Spleen (tissue), 11 donors: Measurements from ENCODE around the gene RTBDN. TPM values are rescaled to one million over a fixed set of nuclear protein-coding genes. Genes with fewer than 3 reads are reported as not detected.
"Not testable (repeated sequence)": the region's sequence is repeated elsewhere in the genome, so short reads cannot be mapped to it uniquely, and the experiment has no call there.

Experiments used
- DNase-seq: peaks from one replicate; pipeline ENCODE4 v3.0.0-alpha.2; 2020
- H3K27ac ChIP-seq, 8 donors: fragments of 200-600 bp; sonication (generic) in 7 of 8; 1 replicate in 4 of 8; 2 replicates in 4 of 8; pipeline versions ENCODE4 v1.5.0 to v1.8.0; 2016 to 2021; ENCODE audit warnings: inconsistent platforms in 4 of 8, mild to moderate bottlenecking in 4 of 8, moderate library complexity in 1 of 8
- H3K27me3 ChIP-seq, 7 donors: fragments of 200-600 bp; sonication (generic) in 6 of 7; replicated peaks in 1 of 7; 1 replicate in 4 of 7; 2 replicates in 3 of 7; pipeline versions ENCODE4 v1.5.0 to v1.8.0; 2016 to 2021; ENCODE audit warnings: inconsistent platforms in 3 of 7, mild to moderate bottlenecking in 1 of 7
- H3K36me3 ChIP-seq, 6 donors: fragments of 200-600 bp; sonication (generic) in 5 of 6; 1 replicate in 4 of 6; 2 replicates in 2 of 6; pipeline versions ENCODE4 v1.5.0 to v1.8.0; 2016 to 2021; ENCODE audit warnings: inconsistent platforms in 2 of 6
- H3K4me1 ChIP-seq, 6 donors: fragments of 200-600 bp; sonication (generic) in 5 of 6; 1 replicate in 3 of 6; 2 replicates in 3 of 6; pipeline versions ENCODE4 v1.5.0 to v1.8.0; 2016 to 2021; ENCODE audit warnings: inconsistent platforms in 3 of 6
- H3K4me3 ChIP-seq, 8 donors: fragments of 200-600 bp; sonication (generic) in 7 of 8; 1 replicate in 4 of 8; 2 replicates in 4 of 8; pipeline versions ENCODE4 v1.5.0 to v1.8.0; 2016 to 2021; ENCODE audit warnings: inconsistent platforms in 4 of 8, mild to moderate bottlenecking in 4 of 8, moderate library complexity in 2 of 8
- H3K9me3 ChIP-seq, 8 donors: fragments of 200-600 bp; sonication (generic) in 7 of 8; 1 replicate in 4 of 8; 2 replicates in 4 of 8; pipeline versions ENCODE4 v1.5.0 to v1.8.0; 2016 to 2021; ENCODE audit warnings: inconsistent platforms in 4 of 8
- CTCF ChIP-seq, 11 experiments: fragments of 200-600 bp in 7 of 11; fragments of 450-650 bp in 4 of 11; sonication (generic) in 4 of 11; IDR thresholded peaks in 8 of 11; conservative IDR thresholded peaks in 3 of 11; 1 replicate in 7 of 11; 2 replicates in 4 of 11; pipeline versions ENCODE4 v1.4.0 to v1.8.0; 2016 to 2021; ENCODE audit warnings: antibody characterized with exemption in 11 of 11, inconsistent platforms in 4 of 11, mild to moderate bottlenecking in 1 of 11
- POLR2A ChIP-seq, 3 donors: fragments of 450-650 bp; IDR thresholded peaks; one replicate each; pipeline ENCODE4 v1.5.1; 2017; ENCODE audit warnings: antibody characterized with exemption in 3 of 3, mild to moderate bottlenecking in 1 of 3
- POLR2AphosphoS5 ChIP-seq, 3 donors: sonication (generic); formaldehyde crosslinking; IDR thresholded peaks; one replicate each; pipeline ENCODE4 v1.5.1; 2017; ENCODE audit warnings: antibody characterized with exemption in 3 of 3
- WGBS, 5 donors: extraction: QIAGEN DNeasy Blood & Tissue Kit in 3 of 5; methylation state at CpG; one replicate each; pipeline versions ENCODE4 v1.1.5 to v1.1.7; 2013 to 2018; 5-methylcytosine and 5-hydroxymethylcytosine counted together
- intact Hi-C: fragments of 100-400 bp; cut with DNase I; formaldehyde crosslinking; loops from one replicate; pipeline ENCODE4 v1.15.0; 2023; ENCODE audit warnings: low total_unique reads
- polyA plus RNA-seq, 3 donors: library from polyadenylated mRNA; stranded (reverse); fragments of 200-250 nt; gene quantifications; one replicate each; pipeline ENCODE4 v1.2.1, GENCODE V29; 2013
- total RNA-seq, 7 donors: library from RNA; depleted of rRNA in 3 of 7; stranded (reverse); fragments of >200 nt in 3 of 7; fragmentation: NEBNext Ultra II Directional in 4 of 7; extraction: Animal tissue kit (Norgen Biotek cat#: 25700) in 4 of 7; gene quantifications; one replicate each; pipeline versions ENCODE4 v1.1.0 to v1.2.1, GENCODE V29; 2016 to 2021
- donor health status: healthy with polysubstance abuse.
- donor health status: DM: no; HTN: no; CAD: no; lungs with moderate emphysema.
- donor health status: DM: no; HTN: no; CAD: no.
- donor health status: Bipolar disorder and iron deficiency.
- donor health status: healthy.
- donor health status: DM: no; HTN: no; CAD: no.
- donor health status: DM: yes; HTN: yes; CAD: no.

RTBDN gene
- total and polyA plus RNA-seq, 10 donors: not detected

- WGBS, 5 donors: 67 to 92% (median 86%) methylated on average over 1 of the region's 1 CpG; no CpG with 5 or more reads in 1 of the 5 donors
- TF ChIP-seq CTCF (IDR thresholded peaks at IDR 0.05 in 8 of 11, conservative IDR thresholded peaks at IDR 0.05 in 3 of 11) (no peak), POLR2A (IDR thresholded peaks at IDR 0.05) (no peak), POLR2AphosphoS5 (IDR thresholded peaks at IDR 0.05) (no peak)
- Histone ChIP-seq H3K9me3 (no peaks in the 10 kb centered on the region), H3K27me3 (peaks cover 0 to 20% (median 0%) of the 10 kb centered on the region in 7 donors), H3K4me3 (peak overlapping the region in 6 of 8 donors; percentile 11 to 90 (median 78)), H3K36me3 (peaks cover 0 to 38% (median 9%) of the 10 kb centered on the region in 6 donors), H3K4me1 (peaks cover 20 to 55% (median 39%) of the 10 kb centered on the region in 6 donors), H3K27ac (peak overlapping the region in 2 of 8 donors; percentile 80 to 82)
- intact Hi-C loops: no loop called here
- DNase-seq: no peak
Observed at GRCh38 chr19:12800466-12800770, 34.0 kb downstream of the RTBDN start.

GRCh38 chr19:12799742-12800465 lies 34.5 kb downstream of the RTBDN start:
- H3K27me3 ChIP-seq: peaks cover 0 to 20% (median 0%) of the 10 kb centered on the region in 7 donors
- no peak for DNase-seq
- peak overlapping the region in 3 of 8 donors; percentile 86 to 90 (median 89) for H3K4me3 ChIP-seq
- H3K27ac ChIP-seq: peak overlapping the region in 2 of 8 donors; percentile 80 to 82
- TF ChIP-seq CTCF (IDR thresholded peaks at IDR 0.05 in 8 of 11, conservative IDR thresholded peaks at IDR 0.05 in 3 of 11) (no peak), POLR2A (IDR thresholded peaks at IDR 0.05) (no peak), POLR2AphosphoS5 (IDR thresholded peaks at IDR 0.05) (no peak)
- intact Hi-C loops: loop anchor here (5.0 kb wide), 1 partner anchor 38 kb away; no protein-coding TSS in a partner anchor
- H3K4me1 ChIP-seq: peaks cover 20 to 61% (median 44%) of the 10 kb centered on the region in 6 donors
- WGBS, 5 donors: 94 to 97% (median 95%) methylated on average over 13 to 18 of the region's 18 CpGs
- peaks cover 0 to 38% (median 9%) of the 10 kb centered on the region in 6 donors for H3K36me3 ChIP-seq
- no peaks in the 10 kb centered on the region for H3K9me3 ChIP-seq

- Histone ChIP-seq H3K36me3 (peaks cover 0 to 38% (median 9%) of the 10 kb centered on the region in 6 donors), H3K27me3 (peaks cover 0 to 17% (median 0%) of the 10 kb centered on the region in 7 donors), H3K4me1 (peaks cover 27 to 67% (median 55%) of the 10 kb centered on the region in 6 donors)
- intact Hi-C loops: loop anchor here (5.0 kb wide), 1 partner anchor 35 kb away; no protein-coding TSS in a partner anchor
- H3K27ac ChIP-seq, H3K9me3 ChIP-seq, H3K4me3 ChIP-seq, DNase-seq: not testable (repeated sequence)
- TF ChIP-seq CTCF (IDR thresholded peaks at IDR 0.05 in 8 of 11, conservative IDR thresholded peaks at IDR 0.05 in 3 of 11): peak in 1 of 11 experiments; percentile 8
- WGBS, 5 donors: 94 to 98% (median 96%) methylated on average over 7 of the region's 7 CpGs
Observed at GRCh38 chr19:12797607-12798006, 36.8 kb downstream of the RTBDN start.

GRCh38 chr19:12797141-12797587 lies 37.2 kb downstream of the RTBDN start:
- peak overlapping the region in 4 of 8 donors; percentile 71 to 100 (median 90) for H3K27ac ChIP-seq
- 82 to 97% (median 92%) methylated on average over 6 of the region's 6 CpGs for WGBS, 5 donors

More at GRCh38 chr19:12797141-12797587, 37.2 kb downstream of the RTBDN start:
- DNase-seq: no peak
- Histone ChIP-seq H3K9me3 (no peaks in the 10 kb centered on the region), H3K36me3 (peaks cover 0 to 38% (median 9%) of the 10 kb centered on the region in 6 donors), H3K4me3 (no peak overlapping the region), H3K4me1 (peaks cover 24 to 62% (median 50%) of the 10 kb centered on the region in 6 donors), H3K27me3 (peaks cover 0 to 12% (median 0%) of the 10 kb centered on the region in 7 donors)
- no peak for TF ChIP-seq CTCF (IDR thresholded peaks at IDR 0.05 in 8 of 11, conservative IDR thresholded peaks at IDR 0.05 in 3 of 11)
- no peak for TF ChIP-seq POLR2AphosphoS5 (IDR thresholded peaks at IDR 0.05)
- no peak for TF ChIP-seq POLR2A (IDR thresholded peaks at IDR 0.05)
- intact Hi-C loops: loop anchor here (5.0 kb wide), 1 partner anchor 35 kb away; no protein-coding TSS in a partner anchor
